T-cell (primary cell): Measurements from ENCODE around the gene GNAI1. TPM values are rescaled to one million over a fixed set of nuclear protein-coding genes. Genes with fewer than 3 reads are reported as not detected.

Experiments
- ATAC-seq, 4 experiments: fragments of 200-7000 bp in 3 of 4; fragments of 150-1000 bp in 1 of 4; cut with Tn5 transposase; replicated peaks in 1 of 4; 1 replicate in 3 of 4; 2 replicates in 1 of 4; pipeline ENCODE4 v1.10.0; 2021; ENCODE audit warnings: moderate library complexity in 3 of 4, mild to moderate bottlenecking in 2 of 4, moderate number of reproducible peaks in 1 of 4
- CTCF ChIA-PET, 2 donors: fragments of 300-600 bp; sonication (Branson Sonifier 250); formaldehyde crosslinking; loops; one replicate each; lab custom pipeline; 2022; ENCODE audit warnings: antibody characterized with exemption in 2 of 2; lab: Charles Lee
- POLR2A ChIA-PET, 2 donors: fragments of 300-600 bp; sonication (Branson Sonifier 250); formaldehyde crosslinking; loops; one replicate each; lab custom pipeline; 2022; ENCODE audit warnings: antibody characterized with exemption in 2 of 2; lab: Charles Lee
- DNase-seq, 35 experiments: peaks; one replicate each; pipeline versions ENCODE4 v3.0.0 to v3.0.0-alpha.2; 2013 to 2023
- H3K27ac ChIP-seq: one replicate; pipeline ENCODE4 v1.5.1; 2013; ENCODE audit warnings: low read length
- H3K27me3 ChIP-seq, 2 experiments: replicated peaks in 1 of 2; 1 replicate in 1 of 2; 2 replicates in 1 of 2; pipeline versions ENCODE4 v1.6.1 to v1.7.0; 2013; ENCODE audit warnings: low read length in 1 of 2, mixed read lengths in 1 of 2; ENCODE audit not compliant: control insufficient read depth in 2 of 2, insufficient read depth in 2 of 2; ENCODE audit errors: extremely low read depth in 1 of 2
- H3K36me3 ChIP-seq, 2 donors: 1 replicate in 1 of 2; 2 replicates in 1 of 2; pipeline versions ENCODE4 v1.6.1 to v1.7.0; 2013; ENCODE audit warnings: low read length in 1 of 2; ENCODE audit not compliant: control insufficient read depth in 2 of 2, insufficient read depth in 1 of 2; ENCODE audit errors: extremely low read depth in 1 of 2
- H3K4me1 ChIP-seq, 2 experiments: 1 replicate in 1 of 2; 2 replicates in 1 of 2; pipeline versions ENCODE4 v1.6.1 to v1.7.0; 2013; ENCODE audit warnings: low read length in 2 of 2, mixed read lengths in 1 of 2; ENCODE audit not compliant: insufficient read depth in 2 of 2, control insufficient read depth in 1 of 2; ENCODE audit errors: extremely low read depth in 1 of 2
- H3K4me3 ChIP-seq, 2 donors: 1 replicate in 1 of 2; 2 replicates in 1 of 2; pipeline versions ENCODE4 v1.5.1 to v1.7.0; 2013; ENCODE audit warnings: mild to moderate bottlenecking in 2 of 2, low read length in 1 of 2, moderate library complexity in 1 of 2; ENCODE audit not compliant: control insufficient read depth in 1 of 2; ENCODE audit errors: extremely low read depth in 1 of 2
- H3K9me3 ChIP-seq: 2 replicates; pipeline ENCODE4 v1.7.0; 2013
- H3K27ac Mint-ChIP-seq, 2 donors: one replicate each; pipeline ENCODE4 v1.8.0; 2020 to 2021; ENCODE audit warnings: mild to moderate bottlenecking in 2 of 2, mixed read lengths in 2 of 2
- H3K27me3 Mint-ChIP-seq, 2 donors: one replicate each; pipeline ENCODE4 v1.8.0; 2021 to 2022; ENCODE audit warnings: mixed read lengths in 2 of 2
- H3K36me3 Mint-ChIP-seq: one replicate; pipeline ENCODE4 v1.8.0; 2021; ENCODE audit warnings: mixed read lengths
- H3K4me1 Mint-ChIP-seq, 3 donors: one replicate each; pipeline ENCODE4 v1.8.0; 2020 to 2022; ENCODE audit warnings: mixed read lengths in 3 of 3, mild to moderate bottlenecking in 1 of 3
- H3K4me3 Mint-ChIP-seq, 3 donors: one replicate each; pipeline ENCODE4 v1.8.0; 2020 to 2022; ENCODE audit warnings: mild to moderate bottlenecking in 3 of 3, mixed read lengths in 3 of 3, moderate library complexity in 3 of 3
- H3K9me3 Mint-ChIP-seq, 3 donors: one replicate each; pipeline ENCODE4 v1.8.0; 2020 to 2022; ENCODE audit warnings: mixed read lengths in 3 of 3
- WGBS: methylation state at CpG from one replicate; pipeline ENCODE4 v1.1.5; 2013; ENCODE audit warnings: missing lambda C conversion rate; ENCODE audit not compliant: insufficient coverage; 5-methylcytosine and 5-hydroxymethylcytosine counted together
- total RNA-seq, 35 experiments: library from RNA in 6 of 35; stranded (reverse) in 6 of 35; fragments of 120-200 nt in 1 of 35; gene quantifications; one replicate each; pipeline versions ENCODE4 v1.2.1 to v1.2.4 and lab custom pipeline; 2013 to 2026

Gene GNAI1
- total RNA-seq (1 to 10 TPM in 4 of 5 donors, under 1 TPM in 1; 0.79 to 3.3 (median 1.4) TPM), total RNA-seq (lab: John Stamatoyannopoulos, UW) (0.24 to 33.1 (median 2.1) reads per million in 29 experiments)
- total RNA-seq (2013) = 2.0 TPM

GRCh38 chr7:80134536-80135308 is at the start of gene GNAI1:
Gene GNAI1, plus strand, starts transcription at chr7:80134831. Its CDS starts 330 bp downstream, at chr7:80135161.
- ATAC-seq (peak; percentile 49 to 57 (median 54)), DNase-seq (peak in 17 of 35 experiments; percentile 1 to 30 (median 6))
- Mint-ChIP-seq H3K4me1 (peaks cover 12 to 41% (median 21%) of the 10 kb centered on the region in 3 donors), H3K36me3 (no peaks in the 10 kb centered on the region), H3K4me3 (peak within 1 kb of the TSS; percentile 75 to 81 (median 78)), H3K9me3 (peaks cover 0 to 3% (median 0%) of the 10 kb centered on the region in 3 donors), H3K27ac (peak within 1 kb of the TSS; percentile 36 to 45), H3K27me3 (peaks cover 0 to 36% of the 10 kb centered on the region in 2 donors)
- ChIA-PET CTCF (interaction anchor here in 1 of 2 donors (0.6 to 0.7 kb wide), 8 partner anchors 11 to 655 kb away, joined by 3 to 5 read pairs (median 4); no protein-coding TSS in a partner anchor), POLR2A (no interaction called here)
- H3K4me1 ChIP-seq = peaks cover 5 to 8% of the 10 kb centered on the region in 2 experiments
- peak within 1 kb of the TSS; percentile 51 to 81 for H3K4me3 ChIP-seq
- H3K9me3 ChIP-seq = no peaks in the 10 kb centered on the region
- no peaks in the 10 kb centered on the region for H3K36me3 ChIP-seq
- no peak within 1 kb of the TSS for H3K27ac ChIP-seq
- 1% methylated on average over 67 of the region's 92 CpGs for WGBS
- H3K27me3 ChIP-seq = peaks cover 0 to 10% of the 10 kb centered on the region in 2 experiments

GRCh38 chr7:80087051-80087770 is 47.4 kb upstream of the GNAI1 start:
- DNase-seq (no peak), ATAC-seq (no peak)
- Histone ChIP-seq H3K4me3 (no peak overlapping the region), H3K4me1 (no peaks in the 10 kb centered on the region), H3K9me3 (no peaks in the 10 kb centered on the region), H3K36me3 (no peaks in the 10 kb centered on the region), H3K27me3 (no peaks in the 10 kb centered on the region), H3K27ac (no peak overlapping the region)
- H3K36me3 Mint-ChIP-seq = no peaks in the 10 kb centered on the region
- H3K27me3 Mint-ChIP-seq = no peaks in the 10 kb centered on the region
- WGBS = 92% methylated on average over 8 of the region's 11 CpGs
- CTCF ChIA-PET = interaction anchor here in 1 of 2 donors (1.2 kb wide), 1 partner anchor 305 kb away, joined by 5 read pairs; no protein-coding TSS in a partner anchor
- no peaks in the 10 kb centered on the region for H3K9me3 Mint-ChIP-seq
- POLR2A ChIA-PET = no interaction called here
- H3K4me3 Mint-ChIP-seq = no peak overlapping the region
- H3K27ac Mint-ChIP-seq = no peak overlapping the region
- H3K4me1 Mint-ChIP-seq = no peaks in the 10 kb centered on the region

- Histone ChIP-seq H3K4me3 (no peak overlapping the region), H3K9me3 (no peaks in the 10 kb centered on the region), H3K27ac (no peak overlapping the region), H3K36me3 (no peaks in the 10 kb centered on the region), H3K4me1 (no peaks in the 10 kb centered on the region), H3K27me3 (no peaks in the 10 kb centered on the region)
- no peaks in the 10 kb centered on the region for H3K27me3 Mint-ChIP-seq
- H3K36me3 Mint-ChIP-seq = no peaks in the 10 kb centered on the region
- H3K4me1 Mint-ChIP-seq = no peaks in the 10 kb centered on the region
- no CpG with 5 or more reads among the region's 1 CpG for WGBS
- H3K9me3 Mint-ChIP-seq = no peaks in the 10 kb centered on the region
- CTCF ChIA-PET = interaction anchor here in 1 of 2 donors (1.2 kb wide), 1 partner anchor 304 kb away, joined by 5 read pairs; no protein-coding TSS in a partner anchor
- ATAC-seq = no peak
- H3K27ac Mint-ChIP-seq = no peak overlapping the region
- no peak overlapping the region for H3K4me3 Mint-ChIP-seq
- POLR2A ChIA-PET = no interaction called here
- no peak for DNase-seq
Observed at GRCh38 chr7:80087771-80088170, 46.9 kb upstream of the GNAI1 start.

GRCh38 chr7:80088705-80089104 is 45.9 kb upstream of the GNAI1 start:
- H3K4me3 Mint-ChIP-seq = no peak overlapping the region
- no peaks in the 10 kb centered on the region for H3K4me1 ChIP-seq
- H3K27me3 ChIP-seq = no peaks in the 10 kb centered on the region
- no peak overlapping the region for H3K27ac Mint-ChIP-seq
- H3K9me3 ChIP-seq = no peaks in the 10 kb centered on the region
- DNase-seq = no peak
- no CpG with 5 or more reads among the region's 2 CpGs for WGBS
- no peak overlapping the region for H3K4me3 ChIP-seq
- H3K27me3 Mint-ChIP-seq = no peaks in the 10 kb centered on the region
- H3K27ac ChIP-seq = no peak overlapping the region
- H3K36me3 Mint-ChIP-seq = no peaks in the 10 kb centered on the region
- H3K4me1 Mint-ChIP-seq = no peaks in the 10 kb centered on the region
- POLR2A ChIA-PET = no interaction called here
- H3K36me3 ChIP-seq = no peaks in the 10 kb centered on the region
- ATAC-seq = no peak
- H3K9me3 Mint-ChIP-seq = no peaks in the 10 kb centered on the region
- CTCF ChIA-PET = interaction anchor here in 1 of 2 donors (1.2 kb wide), 1 partner anchor 303 kb away, joined by 5 read pairs; no protein-coding TSS in a partner anchor

- no peak for DNase-seq
- Mint-ChIP-seq H3K4me3 (no peak overlapping the region), H3K27ac (no peak overlapping the region), H3K9me3 (no peaks in the 10 kb centered on the region), H3K27me3 (no peaks in the 10 kb centered on the region), H3K4me1 (no peaks in the 10 kb centered on the region), H3K36me3 (no peaks in the 10 kb centered on the region)
- POLR2A ChIA-PET = no interaction called here
- Histone ChIP-seq H3K4me1 (no peaks in the 10 kb centered on the region), H3K9me3 (no peaks in the 10 kb centered on the region), H3K36me3 (no peaks in the 10 kb centered on the region), H3K27ac (no peak overlapping the region), H3K27me3 (no peaks in the 10 kb centered on the region), H3K4me3 (no peak overlapping the region)
- CTCF ChIA-PET = no interaction called here
- WGBS = no CpG with 5 or more reads among the region's 1 CpG
- ATAC-seq = no peak
Observed at GRCh38 chr7:80089366-80089765, 45.3 kb upstream of the GNAI1 start.

GRCh38 chr7:80093349-80093748 is 41.3 kb upstream of the GNAI1 start:
- CTCF ChIA-PET = interaction anchor here in 1 of 2 donors (0.8 kb wide), 1 partner anchor 298 kb away, joined by 3 read pairs; no protein-coding TSS in a partner anchor
- Mint-ChIP-seq H3K4me3 (no peak overlapping the region), H3K9me3 (peaks cover 0 to 2% (median 0%) of the 10 kb centered on the region in 3 donors), H3K4me1 (no peaks in the 10 kb centered on the region), H3K36me3 (no peaks in the 10 kb centered on the region), H3K27ac (no peak overlapping the region), H3K27me3 (no peaks in the 10 kb centered on the region)
- DNase-seq (no peak), ATAC-seq (no peak)
- no peaks in the 10 kb centered on the region for H3K9me3 ChIP-seq
- H3K36me3 ChIP-seq = no peaks in the 10 kb centered on the region
- no peak overlapping the region for H3K27ac ChIP-seq
- POLR2A ChIA-PET = no interaction called here
- H3K27me3 ChIP-seq = no peaks in the 10 kb centered on the region
- H3K4me3 ChIP-seq = no peak overlapping the region
- H3K4me1 ChIP-seq = no peaks in the 10 kb centered on the region
- WGBS = no CpG with 5 or more reads among the region's 2 CpGs
